Measurements from ENCODE around the gene RBP3. TPM values are rescaled to one million over a fixed set of nuclear protein-coding genes. Genes with fewer than 3 reads are reported as not detected.

RBP3 gene
- total RNA-seq, 1 donor from 2014 or later = not detected

GRCh38 chr10:47401210-47401609 is 53.0 kb downstream of the RBP3 start:
- TF ChIP-seq CTCF (IDR thresholded peaks at IDR 0.05; ENCODE audit: partially characterized antibody, unreplicated experiment) = no peak
- peaks cover 9% of the 10 kb centered on the region for H3K27me3 Mint-ChIP-seq (ENCODE audit: unreplicated experiment)
- peaks cover 17% of the 10 kb centered on the region for H3K4me1 Mint-ChIP-seq (ENCODE audit: low read depth, unreplicated experiment)
- H3K9me3 Mint-ChIP-seq (ENCODE audit: unreplicated experiment) = peaks cover 12% of the 10 kb centered on the region
- H3K27ac Mint-ChIP-seq (ENCODE audit: unreplicated experiment) = no peak overlapping the region
- peaks cover 4% of the 10 kb centered on the region for H3K36me3 Mint-ChIP-seq (ENCODE audit: unreplicated experiment)
- no peak overlapping the region for H3K4me3 Mint-ChIP-seq (ENCODE audit: unreplicated experiment)
- no peak for DNase-seq

GRCh38 chr10:47401874-47402640 is 53.9 kb downstream of the RBP3 start:
- Mint-ChIP-seq H3K4me1 (ENCODE audit: low read depth, unreplicated experiment) (peaks cover 17% of the 10 kb centered on the region), H3K27me3 (ENCODE audit: unreplicated experiment) (peaks cover 9% of the 10 kb centered on the region), H3K9me3 (ENCODE audit: unreplicated experiment) (peaks cover 12% of the 10 kb centered on the region), H3K36me3 (ENCODE audit: unreplicated experiment) (peaks cover 4% of the 10 kb centered on the region), H3K4me3 (ENCODE audit: unreplicated experiment) (no peak overlapping the region), H3K27ac (ENCODE audit: unreplicated experiment) (no peak overlapping the region)
- DNase-seq = no peak
- no peak for TF ChIP-seq CTCF (IDR thresholded peaks at IDR 0.05; ENCODE audit: partially characterized antibody, unreplicated experiment)

GRCh38 chr10:47402641-47403301 is 54.6 kb downstream of the RBP3 start:
- Mint-ChIP-seq H3K27me3 (ENCODE audit: unreplicated experiment) (peaks cover 9% of the 10 kb centered on the region), H3K4me3 (ENCODE audit: unreplicated experiment) (no peak overlapping the region), H3K27ac (ENCODE audit: unreplicated experiment) (no peak overlapping the region), H3K4me1 (ENCODE audit: low read depth, unreplicated experiment) (peaks cover 17% of the 10 kb centered on the region), H3K9me3 (ENCODE audit: unreplicated experiment) (peaks cover 12% of the 10 kb centered on the region), H3K36me3 (ENCODE audit: unreplicated experiment) (peaks cover 1% of the 10 kb centered on the region)
- TF ChIP-seq CTCF (IDR thresholded peaks at IDR 0.05; ENCODE audit: partially characterized antibody, unreplicated experiment) = no peak
- no peak for DNase-seq

- H3K9me3 Mint-ChIP-seq (ENCODE audit: unreplicated experiment) = peaks cover 10% of the 10 kb centered on the region
- no peak overlapping the region for H3K4me3 Mint-ChIP-seq (ENCODE audit: unreplicated experiment)
- peaks cover 9% of the 10 kb centered on the region for H3K27me3 Mint-ChIP-seq (ENCODE audit: unreplicated experiment)
- no peak for TF ChIP-seq CTCF (IDR thresholded peaks at IDR 0.05; ENCODE audit: partially characterized antibody, unreplicated experiment)
- no peaks in the 10 kb centered on the region for H3K36me3 Mint-ChIP-seq (ENCODE audit: unreplicated experiment)
- no peak for DNase-seq
- no peak overlapping the region for H3K27ac Mint-ChIP-seq (ENCODE audit: unreplicated experiment)
- peaks cover 17% of the 10 kb centered on the region for H3K4me1 Mint-ChIP-seq (ENCODE audit: low read depth, unreplicated experiment)
Observed at GRCh38 chr10:47403446-47404318, 55.5 kb downstream of the RBP3 start.

Data from glutamatergic neuron (in vitro differentiated cells).